Stimulated activated CD4-positive, alpha-beta T cell treated with anti-CD3 and anti-CD28 coated beads, Interleukin-1b, Interleukin-23, amount 100 ng/mL, for 24 hours (primary cell): ENCODE results near the gene ABCD1.
"Not testable (repeated sequence)": the region's sequence is repeated elsewhere in the genome, so short reads cannot be mapped to it uniquely, and the experiment has no call there.

Source experiments
- DNase-seq, 4 experiments: peaks; one replicate each; pipeline ENCODE4 v3.0.0-alpha.2; 2020; ENCODE audit warnings: low read depth in 4 of 4, low spot score in 1 of 4

ABCD1 gene

GRCh38 chrX:153733651-153734240 lies 9.1 kb downstream of the ABCD1 start:
- DNase-seq = no peak

- no peak for DNase-seq
Measured at GRCh38 chrX:153734871-153735270, 10.2 kb downstream of the ABCD1 start.

GRCh38 chrX:153735274-153735673 lies 10.6 kb downstream of the ABCD1 start:
- no peak for DNase-seq

GRCh38 chrX:153736071-153736820 lies 11.6 kb downstream of the ABCD1 start:
- DNase-seq = no peak

GRCh38 chrX:153736871-153737441 lies 12.3 kb downstream of the ABCD1 start:
- no peak for DNase-seq

- no peak for DNase-seq
Measured at GRCh38 chrX:153738056-153738605, 13.5 kb downstream of the ABCD1 start.

- DNase-seq = no peak
Measured at GRCh38 chrX:153739754-153740486, 15.3 kb downstream of the ABCD1 start.

GRCh38 chrX:153740631-153741222 lies 16.1 kb downstream of the ABCD1 start:
- no peak for DNase-seq

- no peak for DNase-seq
Measured at GRCh38 chrX:153741446-153741845, 16.8 kb downstream of the ABCD1 start.

GRCh38 chrX:153742111-153742510 lies 17.5 kb downstream of the ABCD1 start:
- DNase-seq = not testable (repeated sequence)

GRCh38 chrX:153742796-153743467 lies 18.3 kb downstream of the ABCD1 start:
- DNase-seq = not testable (repeated sequence)

GRCh38 chrX:153743468-153744209 lies 19.0 kb downstream of the ABCD1 start:
- DNase-seq = not testable (repeated sequence)

GRCh38 chrX:153744210-153745066 lies 19.8 kb downstream of the ABCD1 start:
- DNase-seq = no peak

GRCh38 chrX:153745067-153745433 lies 20.4 kb downstream of the ABCD1 start:
- not testable (repeated sequence) for DNase-seq

GRCh38 chrX:153746359-153746758 lies 21.7 kb downstream of the ABCD1 start:
- DNase-seq = no peak

GRCh38 chrX:153746991-153747390 lies 22.3 kb downstream of the ABCD1 start:
- DNase-seq = not testable (repeated sequence)

GRCh38 chrX:153749017-153749416 lies 24.4 kb downstream of the ABCD1 start:
- DNase-seq = not testable (repeated sequence)

GRCh38 chrX:153750127-153750774 lies 25.6 kb downstream of the ABCD1 start:
- DNase-seq = no peak
